HEK293T (cell line): Measurements from ENCODE around the gene SNAI1.

Experiments
- ARNT ChIP-seq: fragments of 450-650 bp; IDR thresholded peaks from 2 replicates; pipeline ENCODE4 v1.6.1; 2017; ENCODE audit warnings: mild to moderate bottlenecking
- BHLHE40 ChIP-seq: fragments of 450-650 bp; IDR thresholded peaks from 2 replicates; pipeline ENCODE4 v1.6.1; 2016; ENCODE audit warnings: mild to moderate bottlenecking, moderate library complexity, borderline replicate concordance
- CTBP1 ChIP-seq: fragments of 450-650 bp; IDR thresholded peaks from 2 replicates; pipeline ENCODE4 v1.6.1; 2016; ENCODE audit warnings: borderline replicate concordance
- ELF4 ChIP-seq: fragments of 450-650 bp; IDR thresholded peaks from 2 replicates; pipeline ENCODE4 v1.6.1; 2017; ENCODE audit warnings: antibody characterized with exemption
- FOXA1 ChIP-seq: fragments of 450-650 bp; IDR thresholded peaks from 2 replicates; pipeline ENCODE4 v1.6.1; 2016; ENCODE audit warnings: mild to moderate bottlenecking
- FOXK2 ChIP-seq: fragments of 450-650 bp; IDR thresholded peaks from 2 replicates; pipeline ENCODE4 v1.6.1; 2016; ENCODE audit warnings: mild to moderate bottlenecking
- FOXM1 ChIP-seq: fragments of 450-650 bp; IDR thresholded peaks from 2 replicates; pipeline ENCODE4 v1.6.1; 2017; ENCODE audit warnings: mild to moderate bottlenecking, borderline replicate concordance
- LEF1 ChIP-seq: fragments of 450-650 bp; IDR thresholded peaks from 2 replicates; pipeline ENCODE4 v1.6.1; 2017; ENCODE audit warnings: mild to moderate bottlenecking, borderline replicate concordance
- NFRKB ChIP-seq: fragments of 450-650 bp; IDR thresholded peaks from 2 replicates; pipeline ENCODE4 v1.6.1; 2016; ENCODE audit warnings: mild to moderate bottlenecking, moderate library complexity
- SP1 ChIP-seq: fragments of 450-650 bp; IDR thresholded peaks from 2 replicates; pipeline ENCODE4 v1.6.1; 2017
- SUZ12 ChIP-seq: fragments of 450-650 bp; IDR thresholded peaks from 2 replicates; pipeline ENCODE4 v1.6.1; 2016; ENCODE audit warnings: mild to moderate bottlenecking
- TARDBP ChIP-seq: fragments of 450-650 bp; IDR thresholded peaks from 2 replicates; pipeline ENCODE4 v1.6.1; 2016
- ZNF384 ChIP-seq: fragments of 450-650 bp; IDR thresholded peaks from 2 replicates; pipeline ENCODE4 v1.6.1; 2016
- TF ChIP-seq, protein P1 (sequence below): fragments of 450-650 bp; IDR thresholded peaks from 2 replicates; pipeline ENCODE4 v1.6.1; 2016

DNA sequence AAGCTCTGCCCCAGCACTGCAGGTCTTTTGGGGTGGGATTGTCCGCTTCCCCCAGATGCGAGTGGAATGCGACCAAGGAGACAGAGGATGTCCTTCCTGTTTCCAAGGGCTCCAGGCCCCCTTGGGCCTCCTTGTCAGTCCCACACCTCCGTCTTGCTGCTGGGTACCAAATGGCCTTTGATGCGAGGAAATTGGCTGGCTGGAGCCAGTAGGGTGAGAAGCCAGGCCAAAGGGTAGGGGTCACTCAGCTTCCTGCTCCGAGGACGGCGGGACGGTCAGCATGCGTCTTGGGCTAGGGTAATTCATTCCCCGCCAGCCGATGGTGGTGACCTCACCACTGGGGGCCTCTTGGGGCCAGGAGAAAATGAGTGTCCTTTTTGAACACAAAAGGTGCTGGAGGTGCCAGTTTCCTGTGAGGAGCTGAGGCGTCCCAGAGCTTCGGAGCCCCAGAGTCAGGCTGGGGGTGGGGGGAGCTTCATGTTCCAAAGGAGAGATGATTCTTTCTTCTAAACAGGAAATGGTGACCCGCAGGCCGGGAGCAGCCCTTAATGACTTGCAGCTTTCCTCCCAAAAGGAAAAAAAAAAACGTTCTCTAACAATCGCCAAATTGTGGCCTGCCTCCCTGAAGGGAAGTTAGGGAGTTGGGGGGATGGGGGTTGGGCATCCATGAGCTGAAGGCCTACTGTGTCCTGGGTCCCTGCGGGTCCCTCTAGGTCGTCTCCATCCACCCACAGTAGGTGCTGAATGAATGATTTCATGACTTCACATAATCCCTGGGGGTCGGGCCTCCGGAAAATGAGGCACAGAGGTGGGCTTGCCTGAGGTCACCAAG lies 6.7 kb downstream of the SNAI1 start:
- TF ChIP-seq FOXM1 (no peak), LEF1 (no peak), ZNF384 (no peak), NFRKB (no peak), ARNT (no peak), SP1 (no peak), FOXA1 (no peak), FOXK2 (no peak), BHLHE40 (no peak), ELF4 (no peak), SUZ12 (no peak), CTBP1 (no peak), TARDBP (no peak)
- TF ChIP-seq, protein P1, sequence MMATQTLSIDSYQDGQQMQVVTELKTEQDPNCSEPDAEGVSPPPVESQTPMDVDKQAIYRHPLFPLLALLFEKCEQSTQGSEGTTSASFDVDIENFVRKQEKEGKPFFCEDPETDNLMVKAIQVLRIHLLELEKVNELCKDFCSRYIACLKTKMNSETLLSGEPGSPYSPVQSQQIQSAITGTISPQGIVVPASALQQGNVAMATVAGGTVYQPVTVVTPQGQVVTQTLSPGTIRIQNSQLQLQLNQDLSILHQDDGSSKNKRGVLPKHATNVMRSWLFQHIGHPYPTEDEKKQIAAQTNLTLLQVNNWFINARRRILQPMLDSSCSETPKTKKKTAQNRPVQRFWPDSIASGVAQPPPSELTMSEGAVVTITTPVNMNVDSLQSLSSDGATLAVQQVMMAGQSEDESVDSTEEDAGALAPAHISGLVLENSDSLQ = no peak
